GM19463 (cell line): Measurements from ENCODE around the gene ACSS1.

Experiments used
- ATAC-seq: cut with Tn5 transposase; IDR thresholded peaks from one replicate; pipeline ENCODE4 v1.9.1; 2021; ENCODE audit warnings: mild to moderate bottlenecking, moderate library complexity; ENCODE audit not compliant: unreplicated experiment

The ACSS1 gene

DNA sequence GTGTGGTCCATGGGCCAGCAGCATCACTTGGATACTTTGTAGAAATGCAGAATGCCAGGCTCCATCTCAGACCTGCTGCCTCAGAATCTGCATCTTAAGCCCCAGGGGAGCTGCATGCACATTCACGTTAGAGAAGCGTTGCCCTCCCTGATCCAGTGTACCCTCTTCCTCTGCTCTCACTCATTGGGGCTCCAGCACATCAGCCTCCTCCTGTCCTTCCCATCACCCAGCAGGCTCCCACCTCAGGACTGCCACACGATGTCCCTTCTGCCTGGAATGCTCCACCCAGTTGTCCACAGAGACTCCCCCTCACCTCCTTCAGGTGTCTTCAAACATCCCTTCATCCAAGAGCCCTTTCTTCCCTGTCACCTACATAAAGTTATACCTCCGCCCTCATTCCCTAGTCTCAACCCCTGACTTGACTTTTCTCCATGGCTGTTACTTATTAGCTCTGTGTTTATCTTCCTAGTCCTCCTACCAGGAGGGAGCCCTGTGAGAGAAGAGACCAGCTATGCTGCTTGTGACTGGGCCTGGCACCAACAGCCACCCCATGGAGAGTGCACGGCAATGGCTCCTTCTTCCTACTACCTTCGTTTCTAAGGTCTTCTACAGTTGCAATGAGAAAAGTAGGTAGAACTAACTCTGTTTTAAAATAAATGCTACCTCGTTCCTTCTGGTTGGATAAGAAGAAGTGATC lies 3.3 kb upstream of the ACSS1 start:
- ATAC-seq, result no peak

- no peak for ATAC-seq
Measured at GRCh38 chr20:25059866-25060465, 2.0 kb upstream of the ACSS1 start.

- no peak for ATAC-seq
Measured at GRCh38 chr20:25058847-25059810, 1.2 kb upstream of the ACSS1 start.

DNA sequence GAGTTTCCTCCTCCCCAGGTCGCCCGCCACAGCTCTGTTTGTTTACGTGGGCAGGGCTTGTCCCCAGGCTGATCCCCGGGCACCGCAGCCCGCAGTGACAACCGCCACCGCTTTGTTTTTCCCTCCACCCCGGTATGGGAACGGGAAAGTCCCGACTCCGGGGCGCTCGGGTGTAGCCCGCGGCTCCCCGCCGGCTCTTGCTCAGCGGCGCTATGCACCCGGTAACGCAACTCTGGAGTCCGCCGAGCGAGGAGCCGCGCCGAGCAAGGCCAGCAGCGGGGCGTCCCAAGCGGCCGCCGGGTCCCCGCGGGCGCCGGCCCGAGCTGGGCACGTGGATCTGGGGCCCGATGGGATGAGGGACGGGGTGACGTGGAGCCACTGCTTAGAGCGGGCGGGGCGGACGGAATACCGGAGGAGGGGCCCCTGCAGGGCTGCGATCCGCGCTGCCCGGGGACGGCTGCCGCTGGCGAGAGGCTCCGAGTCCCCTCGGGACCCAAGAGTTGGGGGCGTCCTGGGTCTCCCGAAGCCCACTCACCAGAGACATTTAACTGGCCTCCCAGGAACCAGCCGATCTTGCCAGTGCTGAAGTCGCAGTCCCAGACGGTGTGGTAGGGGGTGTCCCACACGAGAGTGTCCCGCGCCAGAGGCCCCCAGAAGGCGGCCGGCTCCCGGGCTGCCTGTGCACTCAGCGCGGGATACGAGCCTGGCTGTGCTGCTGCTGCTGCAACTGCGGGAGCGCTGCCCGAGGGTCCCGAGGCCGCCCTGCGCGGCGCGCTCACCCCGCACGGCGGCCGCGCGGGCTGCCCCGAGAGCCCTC lies 497 bp downstream of the ACSS1 start:
- ATAC-seq, result peak; percentile 35

DNA sequence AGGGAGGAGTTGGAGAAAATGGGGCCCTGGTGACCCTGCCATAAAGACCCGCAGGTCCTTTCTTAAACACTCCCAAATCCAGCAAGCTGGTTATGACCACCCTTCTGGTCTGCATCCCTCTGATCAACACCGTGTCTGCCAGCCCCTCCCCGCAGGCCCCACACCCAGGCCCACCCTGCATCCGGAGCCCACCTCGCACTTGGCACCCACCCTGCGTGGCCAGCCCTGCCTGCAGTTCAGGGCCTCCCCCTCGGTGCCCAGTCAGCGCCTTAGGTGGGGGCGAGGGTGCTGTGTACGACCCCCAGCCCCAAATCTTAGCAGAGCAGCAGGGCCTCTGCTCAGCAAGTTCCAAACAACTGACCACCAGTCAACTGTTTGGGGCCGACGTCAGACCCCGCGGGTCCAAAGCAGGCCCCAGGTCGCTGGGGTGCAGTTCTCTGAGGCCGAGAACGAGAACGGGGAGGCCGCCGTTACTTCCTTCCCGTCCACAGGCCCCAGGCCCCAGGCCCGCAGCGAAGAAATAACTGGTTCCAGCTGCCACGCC lies 1.2 kb downstream of the ACSS1 start:
- no peak for ATAC-seq

GRCh38 chr20:25055711-25056495 lies 2.0 kb downstream of the ACSS1 start:
- no peak for ATAC-seq

GRCh38 chr20:25054995-25055629 lies 2.8 kb downstream of the ACSS1 start:
- no peak for ATAC-seq

GRCh38 chr20:25054096-25054820 lies 3.7 kb downstream of the ACSS1 start:
- peak; percentile 13 for ATAC-seq

DNA sequence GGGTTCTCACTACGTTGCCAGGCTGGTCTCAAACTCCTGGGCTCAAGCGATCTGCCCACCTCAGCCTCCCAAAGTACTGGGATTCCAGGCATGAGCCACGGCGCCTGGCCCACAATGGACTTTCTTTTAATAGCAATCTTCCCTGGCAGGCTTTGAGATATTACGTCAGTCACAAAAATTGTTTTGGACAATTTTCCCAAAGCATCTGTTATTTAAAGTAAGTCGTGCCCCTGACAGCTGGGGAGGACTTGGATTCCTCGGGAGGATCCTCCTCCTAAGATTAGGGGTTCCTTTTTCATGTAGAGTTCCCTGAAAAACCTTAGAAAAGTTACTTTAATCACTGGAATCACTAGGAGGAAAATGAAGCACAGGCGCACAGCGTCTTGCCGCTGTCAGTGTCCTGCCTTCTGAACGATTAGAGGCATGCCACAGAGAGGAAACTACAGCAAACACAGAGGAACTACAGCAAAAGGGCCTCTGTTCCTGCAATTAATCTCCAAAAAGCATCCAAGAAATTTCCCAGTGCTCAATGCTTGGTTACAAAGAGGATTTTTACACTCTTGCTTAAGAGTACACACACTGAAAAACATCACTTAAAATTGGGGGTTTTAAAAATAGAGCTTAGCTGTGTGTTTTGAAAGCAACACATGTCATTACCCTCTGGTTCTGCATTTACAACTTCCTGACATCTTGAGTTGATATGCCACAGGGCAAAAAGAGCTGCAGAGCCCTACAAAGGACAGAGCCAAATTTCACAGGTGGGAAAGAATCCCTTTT lies 4.5 kb downstream of the ACSS1 start:
- no peak for ATAC-seq

GRCh38 chr20:25052255-25053194 lies 5.4 kb downstream of the ACSS1 start:
- no peak for ATAC-seq

- no peak for ATAC-seq
Measured at GRCh38 chr20:25051386-25052155, 6.4 kb downstream of the ACSS1 start.

DNA sequence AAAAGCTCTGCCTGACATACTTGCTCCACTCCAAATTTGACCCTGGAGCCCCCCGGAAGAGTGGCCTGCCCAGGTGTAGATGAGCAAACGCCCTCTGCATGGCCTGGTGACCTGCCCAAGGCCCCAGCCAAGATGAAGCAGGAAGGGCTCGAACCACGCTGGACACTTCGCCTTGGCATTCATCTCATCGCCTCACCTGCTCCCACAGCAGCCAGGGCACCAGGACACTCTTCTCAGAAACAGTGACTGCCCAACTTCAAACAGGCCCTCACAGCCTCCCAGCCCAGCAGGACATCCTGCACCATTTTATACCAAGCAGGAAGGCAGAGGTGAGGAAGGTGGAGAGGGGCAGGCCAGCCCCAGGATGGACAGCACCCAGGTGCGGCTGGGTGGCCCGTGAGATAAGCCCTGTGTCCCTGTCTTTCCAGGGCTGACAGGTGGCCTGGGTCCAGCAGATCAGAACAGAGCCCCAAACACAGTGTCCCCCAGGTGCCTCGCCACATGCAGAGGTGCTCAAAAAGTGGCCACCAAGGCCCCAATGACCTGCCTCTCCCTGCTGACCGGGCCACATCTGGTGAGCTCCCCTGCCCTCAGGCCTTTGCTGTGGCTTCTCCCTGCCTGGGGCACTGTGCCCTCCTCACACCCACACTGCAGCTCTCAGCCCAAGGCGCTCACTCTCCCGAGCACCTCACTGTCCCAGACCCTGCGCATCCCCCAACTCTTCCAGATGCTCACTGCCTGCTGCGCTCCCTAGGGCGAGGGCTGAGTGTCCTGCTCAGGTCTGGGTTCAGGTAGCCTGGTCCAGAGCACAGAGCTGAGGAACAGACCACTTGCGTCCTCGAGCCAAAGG lies 7.2 kb downstream of the ACSS1 start:
- no peak for ATAC-seq

- ATAC-seq, result no peak
Measured at GRCh38 chr20:25050082-25050481, 7.9 kb downstream of the ACSS1 start.

- no peak for ATAC-seq
Measured at GRCh38 chr20:25049261-25050060, 8.5 kb downstream of the ACSS1 start.
